GM21723 (cell line): ENCODE data around the gene TRAF4.
"Not testable (repeated sequence)": the region's sequence is repeated elsewhere in the genome, so short reads cannot be mapped to it uniquely, and the experiment has no call there.

Experiments
- ATAC-seq: cut with Tn5 transposase; IDR thresholded peaks from one replicate; pipeline ENCODE4 v1.9.1; 2021; ENCODE audit warnings: mild to moderate bottlenecking, moderate library complexity; ENCODE audit not compliant: unreplicated experiment

Gene TRAF4

GRCh38 chr17:28712705-28713415 is 31.0 kb upstream of the TRAF4 start:
- ATAC-seq: no peak

- ATAC-seq: no peak
Measured at GRCh38 chr17:28714281-28714680, 29.5 kb upstream of the TRAF4 start.

GRCh38 chr17:28715217-28715616 is 28.6 kb upstream of the TRAF4 start:
- no peak for ATAC-seq

- ATAC-seq: no peak
Measured at GRCh38 chr17:28716740-28717577, 26.9 kb upstream of the TRAF4 start.

- ATAC-seq: no peak
Measured at GRCh38 chr17:28717578-28718332, 26.1 kb upstream of the TRAF4 start, which contains the start of gene RAB34. RAB34 (minus strand) TSS chr17:28717868; CDS start chr17:28717266, 602 bp downstream.

- no peak for ATAC-seq
Measured at GRCh38 chr17:28718333-28719020, 25.3 kb upstream of the TRAF4 start.

GRCh38 chr17:28719021-28719433 is 24.8 kb upstream of the TRAF4 start:
- ATAC-seq: no peak

GRCh38 chr17:28720247-28720996 is 23.4 kb upstream of the TRAF4 start:
- no peak for ATAC-seq

- ATAC-seq: not testable (repeated sequence)
Measured at GRCh38 chr17:28720997-28721329, 22.8 kb upstream of the TRAF4 start.

- no peak for ATAC-seq
Measured at GRCh38 chr17:28722417-28723158, 21.2 kb upstream of the TRAF4 start.

- ATAC-seq: no peak
Measured at GRCh38 chr17:28723159-28723835, 20.5 kb upstream of the TRAF4 start.

- ATAC-seq: not testable (repeated sequence)
Measured at GRCh38 chr17:28723836-28724499, 19.8 kb upstream of the TRAF4 start.

GRCh38 chr17:28724500-28725165 is 19.2 kb upstream of the TRAF4 start:
- no peak for ATAC-seq

GRCh38 chr17:28725166-28725659 is 18.6 kb upstream of the TRAF4 start:
- no peak for ATAC-seq

GRCh38 chr17:28725660-28726225 is 18.1 kb upstream of the TRAF4 start:
- ATAC-seq: no peak

GRCh38 chr17:28726226-28726626 is 17.6 kb upstream of the TRAF4 start, which contains the start of gene TLCD1:
TLCD1 (minus strand) TSS chr17:28726233; CDS start chr17:28726097, 136 bp downstream.
- no peak for ATAC-seq
